ENCODE results near the gene MARCHF10.

MARCHF10 gene

DNA sequence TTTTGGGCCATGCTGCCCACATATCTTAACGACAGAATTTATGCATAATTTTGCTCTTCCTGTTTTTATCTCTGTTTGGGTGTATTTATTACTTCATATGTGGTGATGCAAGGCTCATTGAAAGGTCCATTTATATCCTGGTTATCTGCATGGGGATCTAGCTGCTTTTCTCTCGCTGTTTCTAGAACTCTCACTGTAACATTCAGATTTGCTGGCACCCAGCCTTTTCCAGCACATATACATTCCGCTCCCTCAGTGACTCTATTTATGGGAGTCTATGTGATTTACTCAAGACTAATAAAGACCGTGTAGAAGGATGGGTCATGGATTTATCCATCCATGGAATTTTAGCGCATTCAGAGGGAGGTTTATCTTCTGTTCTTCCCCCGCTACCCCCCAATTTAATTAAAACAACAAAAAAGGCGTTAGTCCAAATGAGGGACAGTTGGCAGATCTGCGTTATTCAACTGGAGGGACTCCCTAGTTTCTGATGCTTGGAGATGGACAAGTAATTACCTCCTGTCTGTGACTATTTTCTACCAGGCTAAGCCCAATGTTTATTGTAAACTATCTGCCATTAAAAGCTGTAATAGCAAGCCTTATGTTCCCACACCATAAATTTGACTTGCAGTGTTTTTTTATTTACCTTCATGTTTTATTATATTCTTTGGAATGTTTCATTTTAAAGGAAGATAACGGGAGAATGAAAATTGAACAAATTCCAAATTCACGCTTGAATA lies 19.8 kb upstream of the MARCHF10 start:
- Mint-ChIP-seq H3K27me3 (no peaks in the 10 kb centered on the region), H3K36me3 (ENCODE audit: low read depth) (no peaks in the 10 kb centered on the region), H3K4me3 (no peak overlapping the region), H3K4me1 (ENCODE audit: low read depth) (peaks cover 18% of the 10 kb centered on the region), H3K27ac (no peak overlapping the region), H3K9me3 (no peaks in the 10 kb centered on the region)
- intact Hi-C loops (cut with micrococcal nuclease), result no loop called here

DNA sequence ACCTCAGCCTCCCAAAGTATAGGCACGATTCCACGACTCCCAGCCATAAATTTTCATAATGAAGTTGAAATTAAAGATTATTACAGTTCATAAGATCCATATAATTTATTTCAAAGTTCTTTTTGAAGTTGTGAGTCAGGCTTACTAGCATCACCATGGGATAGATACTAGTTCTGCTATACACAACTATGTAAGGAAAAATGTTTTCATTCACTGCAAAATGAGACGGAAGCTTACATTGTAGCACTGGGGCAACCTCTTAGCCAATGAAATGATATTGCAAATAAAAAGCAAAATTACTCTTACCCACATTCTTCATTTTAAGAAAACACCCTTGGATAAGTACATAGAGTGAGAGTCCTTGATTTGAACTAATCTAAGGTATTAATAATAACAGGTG lies 18.8 kb upstream of the MARCHF10 start:
- Mint-ChIP-seq H3K27me3 (no peaks in the 10 kb centered on the region), H3K4me3 (no peak overlapping the region), H3K36me3 (ENCODE audit: low read depth) (no peaks in the 10 kb centered on the region), H3K27ac (no peak overlapping the region), H3K4me1 (ENCODE audit: low read depth) (peaks cover 18% of the 10 kb centered on the region), H3K9me3 (no peaks in the 10 kb centered on the region)
- intact Hi-C loops (cut with micrococcal nuclease), result no loop called here

DNA sequence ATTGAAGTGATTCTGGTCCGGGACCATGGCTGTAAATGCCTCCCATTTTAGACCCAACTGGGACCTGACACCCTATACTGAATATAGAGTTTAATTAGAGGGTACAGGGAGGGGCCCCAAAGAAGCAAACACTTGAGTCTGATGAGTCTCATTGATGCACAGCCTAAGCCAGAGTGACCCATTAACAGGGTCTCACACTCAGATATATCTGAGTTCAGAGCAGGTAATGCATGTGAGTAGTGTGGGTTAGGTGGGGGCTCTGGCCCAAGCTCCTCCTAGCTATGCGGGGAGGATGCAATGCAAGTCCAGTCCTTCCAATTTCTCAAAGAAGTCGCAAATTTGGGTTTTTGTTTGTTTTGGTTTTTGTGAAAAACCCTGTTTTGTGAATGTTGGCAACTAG lies 17.1 kb upstream of the MARCHF10 start:
- Mint-ChIP-seq H3K9me3 (no peaks in the 10 kb centered on the region), H3K27ac (no peak overlapping the region), H3K4me1 (ENCODE audit: low read depth) (peaks cover 8% of the 10 kb centered on the region), H3K27me3 (peaks cover under 1% of the 10 kb centered on the region), H3K4me3 (no peak overlapping the region), H3K36me3 (ENCODE audit: low read depth) (no peaks in the 10 kb centered on the region)
- intact Hi-C loops (cut with micrococcal nuclease), result no loop called here

DNA sequence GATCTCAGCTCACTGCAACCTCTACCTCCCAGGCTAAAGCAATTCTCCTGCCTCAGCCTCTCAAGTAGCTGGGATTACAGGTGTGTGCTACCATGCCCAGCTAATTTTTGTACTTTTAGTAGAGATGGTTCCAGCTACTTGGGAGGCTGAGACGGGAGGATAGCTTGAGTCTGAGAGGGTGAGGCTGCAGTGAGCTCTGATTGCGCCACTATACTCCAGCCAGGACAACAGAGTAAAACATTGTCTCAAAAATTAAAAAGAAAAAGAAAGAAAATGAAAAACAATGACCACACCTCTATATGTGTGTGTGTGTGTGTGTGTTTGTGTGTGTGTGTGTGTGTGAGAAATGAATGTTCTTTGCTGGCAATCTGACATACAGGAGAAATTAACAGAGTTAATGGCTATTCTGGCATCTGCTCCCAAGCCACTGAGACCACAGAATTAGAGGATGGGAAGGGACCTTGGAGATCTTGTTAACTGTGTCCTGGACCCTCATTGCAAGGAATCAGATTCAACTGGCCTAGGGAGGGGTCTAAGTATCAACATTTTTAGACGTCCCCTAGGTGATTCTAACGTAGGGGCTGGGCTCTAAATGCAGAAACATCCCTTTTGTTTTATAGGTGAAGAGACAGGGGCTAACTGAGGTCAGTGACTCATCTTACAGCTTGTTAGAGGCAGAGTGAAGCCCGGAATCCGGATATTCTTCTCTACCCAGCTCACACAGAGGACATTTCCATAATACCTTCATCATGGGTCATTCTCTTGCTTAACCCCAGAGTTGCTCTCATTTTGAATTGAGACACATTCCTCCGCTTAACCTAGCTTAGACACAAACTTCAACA lies 16.4 kb upstream of the MARCHF10 start:
- intact Hi-C loops (cut with micrococcal nuclease), result no loop called here
- H3K4me1 Mint-ChIP-seq (ENCODE audit: low read depth), result peaks cover 15% of the 10 kb centered on the region
- no peak overlapping the region for H3K4me3 Mint-ChIP-seq
- H3K9me3 Mint-ChIP-seq, result no peaks in the 10 kb centered on the region
- H3K36me3 Mint-ChIP-seq (ENCODE audit: low read depth), result no peaks in the 10 kb centered on the region
- no peak overlapping the region for H3K27ac Mint-ChIP-seq
- peaks cover 6% of the 10 kb centered on the region for H3K27me3 Mint-ChIP-seq

DNA sequence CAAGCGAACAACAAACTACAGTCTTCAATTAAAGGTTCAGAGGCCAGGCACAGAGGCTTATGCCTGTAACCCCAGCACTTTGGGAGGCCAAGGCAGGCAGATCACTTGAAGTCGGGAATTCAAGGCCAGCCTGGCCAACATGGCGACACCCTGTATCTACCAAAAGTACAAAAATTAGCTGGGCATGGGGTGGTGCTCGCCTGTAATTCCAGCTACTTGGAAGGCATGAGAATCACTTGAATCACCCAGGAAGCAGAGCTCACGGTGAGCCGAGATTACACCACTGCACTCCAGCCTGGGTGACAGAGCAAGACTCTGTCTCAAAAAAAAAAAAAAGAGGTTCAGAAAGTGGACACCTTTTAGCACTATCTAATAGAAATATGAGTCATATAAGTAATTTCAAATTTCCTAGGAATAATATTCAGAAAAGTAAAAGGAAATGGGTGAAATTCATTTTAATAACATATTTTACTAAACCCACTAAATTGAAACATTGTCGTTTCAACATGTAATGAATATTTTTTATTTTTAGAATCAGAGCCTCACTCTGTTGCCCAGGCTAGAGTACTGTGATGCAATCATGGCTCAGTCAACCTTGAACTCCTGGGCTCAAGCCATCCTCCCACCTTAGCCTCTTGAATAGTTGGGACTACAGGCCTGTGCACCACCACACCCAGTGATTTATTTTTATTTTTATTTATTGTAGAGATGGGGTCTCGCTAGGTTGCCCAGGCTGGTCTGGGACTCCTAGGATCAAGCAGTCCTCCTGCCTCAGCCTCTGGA lies 15.2 kb upstream of the MARCHF10 start:
- Mint-ChIP-seq H3K36me3 (ENCODE audit: low read depth) (no peaks in the 10 kb centered on the region), H3K4me1 (ENCODE audit: low read depth) (peaks cover 19% of the 10 kb centered on the region), H3K4me3 (no peak overlapping the region), H3K27me3 (peaks cover 8% of the 10 kb centered on the region), H3K27ac (no peak overlapping the region), H3K9me3 (no peaks in the 10 kb centered on the region)
- intact Hi-C loops (cut with micrococcal nuclease), result no loop called here

DNA sequence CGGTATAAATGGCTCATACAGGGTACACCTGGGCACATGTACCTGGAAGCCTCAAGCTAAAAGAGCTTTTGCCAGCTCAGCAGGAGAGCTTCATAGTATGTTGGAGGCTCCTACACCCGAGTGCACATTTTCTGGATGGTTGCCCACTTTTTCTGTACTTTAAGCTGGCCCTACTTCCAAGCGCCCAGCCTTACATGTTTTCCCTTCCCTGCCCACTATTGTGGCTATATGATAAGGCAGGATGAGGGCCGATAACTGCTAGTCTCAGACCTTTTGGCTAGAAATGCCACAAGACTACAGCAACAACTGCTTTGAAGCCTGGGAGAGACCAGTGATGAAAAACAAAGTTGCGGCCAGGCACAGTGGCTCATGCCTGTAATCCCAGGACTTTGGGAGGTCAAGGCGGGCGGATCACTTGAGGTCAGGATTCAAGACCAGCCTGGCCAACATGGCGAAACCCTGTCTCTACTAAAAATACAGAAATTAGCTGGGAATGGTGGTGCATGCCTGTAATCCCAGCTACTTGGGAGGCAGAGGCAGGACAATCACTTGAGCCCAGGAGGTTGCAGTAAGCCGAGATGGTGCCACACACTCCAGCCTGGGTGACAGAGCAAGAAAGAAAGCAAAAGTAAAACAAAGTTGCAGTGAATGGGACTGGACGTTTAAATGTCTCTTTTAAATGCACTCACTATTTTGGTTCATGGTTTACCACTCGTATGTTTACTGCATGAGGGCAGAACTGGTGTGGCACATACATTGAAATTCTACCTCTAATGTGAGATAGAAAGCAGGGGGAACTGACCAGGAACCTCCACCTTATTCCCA lies 14.2 kb upstream of the MARCHF10 start:
- peaks cover 11% of the 10 kb centered on the region for H3K4me1 Mint-ChIP-seq (ENCODE audit: low read depth)
- no peak overlapping the region for H3K27ac Mint-ChIP-seq
- no peak overlapping the region for H3K4me3 Mint-ChIP-seq
- H3K27me3 Mint-ChIP-seq, result peaks cover 8% of the 10 kb centered on the region
- no peaks in the 10 kb centered on the region for H3K9me3 Mint-ChIP-seq
- H3K36me3 Mint-ChIP-seq (ENCODE audit: low read depth), result no peaks in the 10 kb centered on the region
- intact Hi-C loops (cut with micrococcal nuclease), result no loop called here

DNA sequence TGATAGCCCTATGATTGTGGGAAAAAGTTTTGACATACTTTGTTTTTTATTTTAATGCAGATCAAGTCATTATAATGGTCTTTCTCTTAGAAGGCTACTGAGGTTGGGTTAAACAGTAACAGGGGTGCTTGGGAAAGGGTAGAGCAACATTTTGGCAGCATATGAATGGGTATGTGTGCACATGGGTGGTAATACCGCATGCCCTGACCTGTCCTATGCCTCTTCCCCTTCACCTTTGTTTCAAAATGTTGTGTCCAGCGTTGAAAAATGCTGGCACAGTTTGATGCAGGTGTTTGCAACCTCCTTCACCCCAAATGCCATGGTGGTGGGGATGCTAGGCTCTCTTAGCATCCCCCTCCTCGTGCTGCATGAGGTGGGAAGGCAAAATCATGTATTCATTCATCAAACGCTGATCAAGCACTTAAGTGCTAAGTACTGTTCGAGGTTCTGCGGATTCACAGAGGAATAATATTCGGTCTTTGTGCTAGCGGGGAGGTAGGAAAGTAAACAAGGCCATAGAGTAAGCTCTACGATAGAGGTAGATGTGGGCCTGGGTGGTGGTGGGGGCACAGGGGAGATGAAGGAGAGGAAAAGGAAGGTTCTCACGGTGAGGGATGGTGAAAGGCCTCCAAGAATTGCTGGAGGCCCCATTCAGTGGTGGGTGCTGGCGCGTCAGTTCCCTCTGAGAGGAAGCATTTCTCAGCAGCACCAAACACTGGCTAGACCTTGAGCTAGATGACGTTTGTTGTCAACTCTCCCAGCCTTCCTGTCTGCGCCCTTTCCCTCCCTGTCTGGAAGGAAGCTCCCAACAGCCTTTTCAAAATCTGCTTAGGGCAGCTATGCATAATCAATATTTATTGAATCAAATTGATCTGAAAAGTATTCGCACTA lies 13.3 kb upstream of the MARCHF10 start:
- Mint-ChIP-seq H3K36me3 (ENCODE audit: low read depth) (no peaks in the 10 kb centered on the region), H3K9me3 (no peaks in the 10 kb centered on the region), H3K27me3 (peaks cover 8% of the 10 kb centered on the region), H3K27ac (no peak overlapping the region), H3K4me1 (ENCODE audit: low read depth) (peaks cover 11% of the 10 kb centered on the region), H3K4me3 (no peak overlapping the region)
- intact Hi-C loops (cut with micrococcal nuclease), result no loop called here

DNA sequence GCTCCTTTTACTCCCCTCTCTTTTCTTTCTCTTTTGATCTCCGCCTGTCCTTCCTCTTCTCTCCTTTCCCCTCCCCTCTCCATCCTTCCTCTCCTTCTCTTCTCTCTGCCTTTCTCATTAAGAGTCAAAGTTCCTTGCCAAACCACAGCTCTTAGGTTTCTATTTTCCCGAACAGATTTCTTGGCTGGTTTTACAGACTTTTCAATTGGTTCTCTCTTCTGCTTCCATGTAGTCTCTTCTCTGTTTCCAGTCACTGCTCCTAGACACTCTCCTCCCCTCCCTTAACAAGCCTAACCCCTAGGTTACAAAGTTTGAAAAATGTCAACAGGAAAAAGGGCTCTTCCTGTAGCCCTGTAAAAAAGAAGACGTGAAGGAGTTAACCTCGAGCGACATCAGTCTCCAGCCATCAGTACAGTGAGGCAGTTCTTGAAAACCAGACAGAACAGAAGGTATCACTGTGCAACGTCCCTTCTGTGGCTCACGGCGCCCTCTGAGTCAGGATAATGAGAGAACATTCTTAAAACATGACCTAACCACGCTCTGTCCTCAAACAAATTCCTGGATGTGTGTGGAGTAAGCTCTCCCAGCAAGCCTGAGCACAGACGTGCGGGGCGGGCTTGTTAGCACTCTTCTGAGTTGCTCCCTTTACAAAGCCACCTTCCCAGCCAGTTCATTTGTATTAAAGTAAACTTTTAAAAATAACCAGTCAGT lies 11.6 kb upstream of the MARCHF10 start:
- no peak overlapping the region for H3K27ac Mint-ChIP-seq
- H3K27me3 Mint-ChIP-seq, result peaks cover 8% of the 10 kb centered on the region
- H3K9me3 Mint-ChIP-seq, result no peaks in the 10 kb centered on the region
- peaks cover 11% of the 10 kb centered on the region for H3K4me1 Mint-ChIP-seq (ENCODE audit: low read depth)
- no peaks in the 10 kb centered on the region for H3K36me3 Mint-ChIP-seq (ENCODE audit: low read depth)
- intact Hi-C loops (cut with micrococcal nuclease), result no loop called here
- H3K4me3 Mint-ChIP-seq, result no peak overlapping the region

DNA sequence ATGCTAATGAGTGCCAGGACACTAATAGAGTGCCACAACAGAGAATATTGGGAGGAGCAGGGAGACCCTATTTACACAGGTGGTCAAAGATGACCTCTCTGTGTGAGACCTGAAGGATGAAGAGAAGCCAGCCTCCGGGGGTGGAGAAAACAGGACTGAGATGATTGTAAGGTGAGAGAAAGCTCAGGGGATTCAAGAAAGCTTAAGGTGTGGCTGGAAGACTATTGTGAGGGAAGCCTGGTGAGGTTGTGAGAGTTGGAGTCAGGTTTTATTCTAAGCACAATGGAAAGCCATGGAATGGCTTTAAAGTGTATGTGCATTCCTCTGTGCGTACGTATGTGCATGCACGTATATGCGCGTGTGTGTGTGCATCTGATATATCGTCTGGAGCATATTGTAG lies 10.4 kb upstream of the MARCHF10 start:
- peaks cover 11% of the 10 kb centered on the region for H3K4me1 Mint-ChIP-seq (ENCODE audit: low read depth)
- no peak overlapping the region for H3K4me3 Mint-ChIP-seq
- no peaks in the 10 kb centered on the region for H3K36me3 Mint-ChIP-seq (ENCODE audit: low read depth)
- peaks cover 8% of the 10 kb centered on the region for H3K27me3 Mint-ChIP-seq
- H3K9me3 Mint-ChIP-seq, result peaks cover 8% of the 10 kb centered on the region
- H3K27ac Mint-ChIP-seq, result no peak overlapping the region
- intact Hi-C loops (cut with micrococcal nuclease), result no loop called here

DNA sequence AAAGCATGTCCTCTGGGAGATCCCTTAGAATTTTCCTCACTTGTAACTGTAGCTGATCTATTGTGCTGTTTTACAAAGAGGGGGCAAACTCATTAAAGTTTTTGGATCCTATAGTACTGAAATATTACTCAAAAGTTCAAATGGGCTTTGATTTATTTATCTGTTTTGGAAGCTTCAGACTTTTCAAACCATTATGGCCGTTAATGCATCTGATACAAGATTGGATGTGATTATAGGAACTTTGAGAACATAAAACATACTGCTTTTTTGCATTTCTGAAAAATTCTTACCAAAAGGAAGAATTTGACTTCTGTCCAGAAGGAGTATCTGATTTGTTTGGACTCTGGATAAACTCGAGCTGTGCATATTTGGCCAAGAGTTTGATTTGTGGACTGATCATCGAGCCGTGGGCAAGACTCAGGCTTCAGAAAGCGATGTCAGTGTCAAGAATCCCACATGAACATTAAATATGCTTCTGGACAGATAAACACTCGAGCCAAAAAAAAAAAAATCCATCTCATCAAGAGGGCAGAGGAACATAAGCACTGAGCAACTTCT lies 8.2 kb upstream of the MARCHF10 start:
- peaks cover 11% of the 10 kb centered on the region for H3K4me1 Mint-ChIP-seq (ENCODE audit: low read depth)
- H3K27ac Mint-ChIP-seq, result no peak overlapping the region

DNA sequence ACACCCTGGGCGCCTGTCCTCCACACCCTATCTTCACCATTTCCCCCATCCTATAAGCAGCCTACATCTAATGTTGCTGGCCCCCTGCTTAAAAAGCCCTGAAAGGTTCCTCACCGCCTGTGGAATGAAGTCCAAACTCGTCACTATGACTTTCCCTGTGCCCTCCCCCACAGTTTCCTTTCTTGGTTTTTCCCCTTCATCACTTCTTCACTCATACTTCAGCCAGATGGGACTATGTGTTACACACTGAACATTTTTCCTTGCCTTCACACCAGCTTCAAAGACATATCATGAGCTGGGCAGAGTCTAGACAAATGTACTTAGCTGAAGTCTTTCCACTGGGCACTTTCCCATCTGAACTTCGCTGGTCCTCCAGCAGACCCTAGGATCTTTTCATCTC lies 1.5 kb upstream of the MARCHF10 start:
- Mint-ChIP-seq H3K4me1 (ENCODE audit: low read depth) (no peaks in the 10 kb centered on the region), H3K4me3 (no peak overlapping the region), H3K27me3 (peaks cover 22% of the 10 kb centered on the region), H3K27ac (no peak overlapping the region), H3K9me3 (peaks cover 8% of the 10 kb centered on the region), H3K36me3 (ENCODE audit: low read depth) (no peaks in the 10 kb centered on the region)
- intact Hi-C loops (cut with micrococcal nuclease), result no loop called here

More for the DNA sequence above, 8.2 kb upstream of the MARCHF10 start:
- H3K27me3 Mint-ChIP-seq, result peaks cover 8% of the 10 kb centered on the region
- peaks cover 8% of the 10 kb centered on the region for H3K9me3 Mint-ChIP-seq
- no peak overlapping the region for H3K4me3 Mint-ChIP-seq
- intact Hi-C loops (cut with micrococcal nuclease), result no loop called here
- H3K36me3 Mint-ChIP-seq (ENCODE audit: low read depth), result no peaks in the 10 kb centered on the region

DNA sequence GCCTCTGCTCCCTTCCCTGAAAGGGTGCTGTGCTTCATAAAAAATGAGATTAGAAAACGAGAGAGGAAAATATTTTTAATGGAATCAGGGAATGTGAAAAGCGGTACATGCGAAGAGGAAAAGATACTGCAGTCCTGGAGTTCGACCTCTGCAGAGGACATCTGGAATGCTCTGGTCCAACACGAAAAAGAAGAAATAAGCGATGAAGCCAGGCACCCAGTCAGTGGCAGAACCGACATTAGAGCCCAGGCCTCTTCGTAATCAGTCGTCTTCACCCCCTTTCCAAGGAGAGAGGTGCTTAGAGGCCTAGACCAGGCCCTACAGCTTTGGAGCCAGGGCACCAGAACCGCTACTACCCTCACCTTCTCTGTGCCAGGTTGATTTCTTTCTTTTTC lies 459 bp upstream of the MARCHF10 start:
- intact Hi-C loops (cut with micrococcal nuclease), result no loop called here
- no peaks in the 10 kb centered on the region for H3K4me1 Mint-ChIP-seq (ENCODE audit: low read depth)
- no peak overlapping the region for H3K27ac Mint-ChIP-seq
- H3K9me3 Mint-ChIP-seq, result peaks cover 1% of the 10 kb centered on the region
- H3K4me3 Mint-ChIP-seq, result no peak overlapping the region
- no peaks in the 10 kb centered on the region for H3K36me3 Mint-ChIP-seq (ENCODE audit: low read depth)
- H3K27me3 Mint-ChIP-seq, result peaks cover 27% of the 10 kb centered on the region
